Measurements from ENCODE around the gene SLC4A4. TPM values are rescaled to one million over a fixed set of nuclear protein-coding genes. Genes with fewer than 3 reads are reported as not detected.

The SLC4A4 gene
- total RNA-seq, 1 experiment from 2014 or later: 0.92 TPM

GRCh38 chr4:71495454-71495853 is 156.6 kb downstream of the SLC4A4 start:
- Mint-ChIP-seq H3K27me3 (ENCODE audit: low read depth) (no peaks in the 10 kb centered on the region), H3K4me3 (no peak overlapping the region), H3K4me1 (peaks cover 7 to 13% of the 10 kb centered on the region in 2 experiments; a peak in 3 of 4 replicates), H3K27ac (no peak overlapping the region), H3K9me3 (no peaks in the 10 kb centered on the region), H3K36me3 (ENCODE audit: insufficient read depth in 1 of 3, low read depth in 3 of 3) (no peaks in the 10 kb centered on the region)
- Histone ChIP-seq H4K8ac (replicated peaks; ENCODE audit: insufficient read length, low read depth, low read length) (no peak overlapping the region), H2BK12ac (ENCODE audit: insufficient read length, low read depth, low read length) (no peak overlapping the region), H3K14ac (ENCODE audit: insufficient read depth, low read length) (no peak overlapping the region), H2AK5ac (ENCODE audit: insufficient read length, low read length) (no peak overlapping the region), H2AFZ (ENCODE audit: low read length) (no peak overlapping the region), H3K23me2 (ENCODE audit: insufficient read length, low read depth, low read length, poor library complexity, severe bottlenecking) (no peaks in the 10 kb centered on the region), H3T11ph (ENCODE audit: low read length) (no peak overlapping the region), H2BK20ac (ENCODE audit: low read depth, low read length, poor library complexity, severe bottlenecking) (no peak overlapping the region), H3K9me3 (ENCODE audit: control insufficient read depth, low read depth, low read length) (no peaks in the 10 kb centered on the region), H3K27ac (ENCODE audit: insufficient read length, low read depth, low read length) (no peak overlapping the region), H3K18ac (ENCODE audit: insufficient read length, low read depth, low read length) (no peak overlapping the region), H2BK120ac (ENCODE audit: low read depth, low read length, poor library complexity, severe bottlenecking) (no peak overlapping the region), H4K20me1 (ENCODE audit: control insufficient read depth, insufficient read depth, insufficient read length) (no peaks in the 10 kb centered on the region), H2BK5ac (ENCODE audit: insufficient read length, low read length) (no peak overlapping the region), H3K9ac (ENCODE audit: extremely low read depth, insufficient read length, low read length) (no peak overlapping the region), H3K56ac (ENCODE audit: insufficient read length, low read depth, low read length) (no peak overlapping the region), H3K79me1 (ENCODE audit: insufficient read depth, low read depth, low read length, poor library complexity, severe bottlenecking) (no peaks in the 10 kb centered on the region), H3K27me3 (ENCODE audit: insufficient read depth, low read length) (no peaks in the 10 kb centered on the region), H4K91ac (ENCODE audit: insufficient read length, low read depth, low read length) (no peak overlapping the region), H4K5ac (ENCODE audit: insufficient read length, low read depth, low read length) (no peak overlapping the region), H3K79me2 (ENCODE audit: insufficient read depth, low read length) (no peaks in the 10 kb centered on the region), H3K23ac (ENCODE audit: insufficient read length, low read depth, low read length) (no peak overlapping the region), H2BK15ac (ENCODE audit: low read depth, low read length) (no peak overlapping the region), H3K4me1 (ENCODE audit: insufficient read depth, low read length) (no peaks in the 10 kb centered on the region; the same call in 1 of the 2 replicates), H3K4ac (ENCODE audit: low read depth, low read length) (no peak overlapping the region), H3K4me2 (ENCODE audit: insufficient read depth, insufficient read length, low read length) (no peak overlapping the region)
- DNase-seq: no peak
- TF ChIP-seq, protein P1, sequence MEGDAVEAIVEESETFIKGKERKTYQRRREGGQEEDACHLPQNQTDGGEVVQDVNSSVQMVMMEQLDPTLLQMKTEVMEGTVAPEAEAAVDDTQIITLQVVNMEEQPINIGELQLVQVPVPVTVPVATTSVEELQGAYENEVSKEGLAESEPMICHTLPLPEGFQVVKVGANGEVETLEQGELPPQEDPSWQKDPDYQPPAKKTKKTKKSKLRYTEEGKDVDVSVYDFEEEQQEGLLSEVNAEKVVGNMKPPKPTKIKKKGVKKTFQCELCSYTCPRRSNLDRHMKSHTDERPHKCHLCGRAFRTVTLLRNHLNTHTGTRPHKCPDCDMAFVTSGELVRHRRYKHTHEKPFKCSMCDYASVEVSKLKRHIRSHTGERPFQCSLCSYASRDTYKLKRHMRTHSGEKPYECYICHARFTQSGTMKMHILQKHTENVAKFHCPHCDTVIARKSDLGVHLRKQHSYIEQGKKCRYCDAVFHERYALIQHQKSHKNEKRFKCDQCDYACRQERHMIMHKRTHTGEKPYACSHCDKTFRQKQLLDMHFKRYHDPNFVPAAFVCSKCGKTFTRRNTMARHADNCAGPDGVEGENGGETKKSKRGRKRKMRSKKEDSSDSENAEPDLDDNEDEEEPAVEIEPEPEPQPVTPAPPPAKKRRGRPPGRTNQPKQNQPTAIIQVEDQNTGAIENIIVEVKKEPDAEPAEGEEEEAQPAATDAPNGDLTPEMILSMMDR (conservative IDR thresholded peaks at IDR 0.05): no peak

All from H9 (cell line).